GM19328 (cell line): Measurements from ENCODE around the gene SUFU.

ENCODE experiments used
- ATAC-seq: cut with Tn5 transposase; IDR thresholded peaks from one replicate; pipeline ENCODE4 v1.9.1; 2021; ENCODE audit warnings: mild to moderate bottlenecking, moderate library complexity; ENCODE audit not compliant: unreplicated experiment

The SUFU gene

GRCh38 chr10:102546606-102547320 is 43.0 kb downstream of the SUFU start:
- ATAC-seq: no peak

DNA sequence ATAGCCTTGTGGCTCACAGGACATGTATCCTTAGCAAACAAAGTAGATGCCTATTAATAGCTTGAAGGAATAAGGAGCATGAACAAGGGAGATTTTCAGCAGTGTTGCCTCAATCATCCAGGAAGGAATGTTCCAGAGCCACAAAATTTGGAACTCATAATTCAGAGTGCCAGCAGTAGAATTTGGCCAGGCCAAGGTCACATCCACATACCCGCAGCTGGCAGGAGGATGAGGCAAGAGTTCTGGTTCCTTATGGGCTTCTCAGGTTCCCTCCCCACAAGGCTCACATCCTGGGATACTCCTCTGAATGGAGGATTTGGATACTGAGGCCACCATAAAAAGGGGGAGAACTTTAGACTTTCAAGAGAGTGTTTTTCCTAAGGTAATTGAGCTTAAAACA is 45.8 kb downstream of the SUFU start:
- ATAC-seq: no peak

DNA sequence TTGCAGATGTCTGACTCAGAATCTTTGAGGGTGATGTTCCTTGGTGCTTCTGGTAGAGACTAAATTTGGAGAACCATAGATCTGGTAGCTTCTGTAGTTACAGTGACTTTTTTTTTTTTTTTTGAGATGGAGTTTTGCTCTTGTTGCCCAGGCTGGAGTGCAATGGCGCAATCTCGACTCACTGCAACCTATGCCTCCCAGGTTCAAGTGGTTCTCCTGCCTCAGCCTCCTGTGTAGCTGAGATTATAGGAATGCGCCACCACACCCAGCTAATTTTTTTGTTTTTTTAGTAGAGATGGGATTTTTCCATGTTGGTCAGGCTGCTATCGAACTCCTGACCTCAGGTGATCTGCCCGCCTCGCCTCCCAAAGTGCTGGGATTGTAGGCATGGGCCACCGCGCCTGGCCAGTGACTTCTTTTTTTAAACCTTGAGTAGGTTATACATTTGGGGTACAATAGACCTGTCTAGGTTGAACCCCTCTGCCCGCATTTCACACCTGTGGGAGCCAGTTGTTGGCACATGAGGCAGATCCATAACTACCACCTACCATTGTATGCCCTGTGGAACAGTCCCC is 47.0 kb downstream of the SUFU start:
- no peak for ATAC-seq

- no peak for ATAC-seq
Measured at GRCh38 chr10:102552533-102552932, 48.8 kb downstream of the SUFU start.

GRCh38 chr10:102553771-102554170 is 50.0 kb downstream of the SUFU start:
- no peak for ATAC-seq

DNA sequence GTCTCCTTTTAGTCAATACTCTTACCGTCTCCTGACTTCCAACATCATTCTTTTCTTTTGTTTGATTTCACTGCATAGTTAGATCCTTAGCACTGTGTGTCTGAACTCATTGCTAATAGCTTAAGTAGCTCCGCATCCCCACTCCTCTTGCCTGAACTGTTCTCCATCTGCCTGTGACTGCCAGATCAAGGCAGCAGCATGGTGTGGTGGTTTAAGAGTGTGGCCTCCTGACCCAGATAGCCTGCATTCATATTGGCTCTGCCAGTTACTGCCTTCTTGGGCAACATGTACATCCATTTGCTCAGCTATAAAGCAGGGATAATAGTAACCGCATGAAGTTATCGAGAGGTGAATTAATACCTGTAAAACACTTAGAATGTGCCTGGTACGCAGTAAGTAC is 50.8 kb downstream of the SUFU start:
- no peak for ATAC-seq

DNA sequence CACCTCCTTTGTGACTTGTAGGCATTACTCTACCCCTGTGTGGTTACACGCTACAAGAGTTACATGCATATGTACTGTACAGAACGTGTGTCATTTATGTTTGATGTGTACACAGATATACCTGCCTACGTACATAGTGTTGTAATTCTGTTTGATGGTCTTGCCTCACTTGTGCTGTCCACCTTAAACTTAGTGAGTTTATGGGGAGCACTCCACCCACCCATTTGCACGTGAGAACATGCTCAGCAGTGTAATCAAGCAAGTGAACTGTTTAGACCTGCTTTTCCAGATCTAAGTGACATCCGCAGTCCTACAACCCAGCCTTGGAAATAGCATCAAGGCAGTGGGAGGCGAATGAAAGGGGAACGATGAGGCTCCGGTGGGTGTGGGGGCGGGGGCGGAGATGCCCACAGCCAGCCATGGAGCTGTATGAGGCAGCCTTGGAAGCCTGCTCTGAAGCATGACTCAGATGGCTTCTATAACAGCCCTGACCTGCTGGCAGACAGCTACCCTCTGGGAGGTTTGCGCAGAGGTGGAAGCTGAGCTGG is 52.1 kb downstream of the SUFU start:
- no peak for ATAC-seq

- no peak for ATAC-seq
Measured at GRCh38 chr10:102557569-102557968, 53.8 kb downstream of the SUFU start.

GRCh38 chr10:102559764-102560163 is 56.0 kb downstream of the SUFU start:
- ATAC-seq: no peak

DNA sequence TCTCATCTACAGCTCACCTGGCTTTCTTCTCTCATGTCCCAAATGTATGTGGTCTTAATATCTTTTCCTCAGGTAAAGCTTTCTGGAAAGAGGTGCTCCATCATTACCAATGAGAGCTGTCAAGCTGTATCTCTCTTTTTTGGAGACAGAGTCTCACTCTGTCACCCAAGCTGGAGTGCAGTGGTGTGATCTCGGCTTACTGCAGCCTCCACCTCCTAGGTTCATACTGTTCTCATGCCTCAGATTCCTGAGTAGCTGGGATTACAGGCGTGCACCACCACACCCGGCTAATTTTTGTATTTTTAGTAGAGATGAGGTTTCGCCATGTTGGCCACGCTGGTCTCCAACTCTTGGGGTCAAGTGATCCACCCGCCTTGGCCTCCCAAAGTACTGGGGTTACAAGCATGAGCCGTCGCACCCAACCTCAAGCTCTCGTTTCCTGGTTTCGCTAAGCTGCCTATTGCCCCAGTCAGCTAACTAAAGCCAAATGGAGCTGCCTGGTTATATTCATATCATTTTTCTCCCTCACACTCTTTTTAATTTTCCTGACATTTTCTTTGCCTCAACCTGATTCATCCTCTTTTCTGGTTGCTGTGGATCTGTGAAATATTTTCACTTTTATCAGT is 60.5 kb downstream of the SUFU start:
- no peak for ATAC-seq

- ATAC-seq: no peak
Measured at GRCh38 chr10:102565793-102566192, 62.0 kb downstream of the SUFU start.

- ATAC-seq: no peak
Measured at GRCh38 chr10:102578782-102579181, 75.0 kb downstream of the SUFU start.

GRCh38 chr10:102579328-102579727 is 75.6 kb downstream of the SUFU start:
- no peak for ATAC-seq

GRCh38 chr10:102580230-102580629 is 76.5 kb downstream of the SUFU start:
- no peak for ATAC-seq

DNA sequence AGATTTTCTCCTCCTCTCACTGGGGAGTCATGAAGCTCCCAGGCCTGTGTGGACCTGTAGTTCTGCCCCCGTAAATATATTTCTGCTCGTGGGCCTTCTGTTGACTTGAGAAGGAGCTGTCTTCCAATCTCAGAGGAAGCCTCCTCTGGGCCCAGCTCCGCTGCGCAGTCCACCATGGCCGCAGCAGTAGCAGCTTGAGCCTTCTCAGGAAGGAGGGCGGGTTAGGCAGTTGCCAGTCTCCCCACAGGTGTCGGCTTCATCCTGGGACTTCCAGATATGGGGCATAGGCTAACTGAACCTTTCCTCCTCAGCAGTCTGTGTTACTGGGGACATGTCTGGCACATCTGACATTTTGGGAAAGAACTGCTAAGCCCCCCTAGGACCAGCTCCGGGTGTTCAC is 77.6 kb downstream of the SUFU start:
- ATAC-seq: no peak

DNA sequence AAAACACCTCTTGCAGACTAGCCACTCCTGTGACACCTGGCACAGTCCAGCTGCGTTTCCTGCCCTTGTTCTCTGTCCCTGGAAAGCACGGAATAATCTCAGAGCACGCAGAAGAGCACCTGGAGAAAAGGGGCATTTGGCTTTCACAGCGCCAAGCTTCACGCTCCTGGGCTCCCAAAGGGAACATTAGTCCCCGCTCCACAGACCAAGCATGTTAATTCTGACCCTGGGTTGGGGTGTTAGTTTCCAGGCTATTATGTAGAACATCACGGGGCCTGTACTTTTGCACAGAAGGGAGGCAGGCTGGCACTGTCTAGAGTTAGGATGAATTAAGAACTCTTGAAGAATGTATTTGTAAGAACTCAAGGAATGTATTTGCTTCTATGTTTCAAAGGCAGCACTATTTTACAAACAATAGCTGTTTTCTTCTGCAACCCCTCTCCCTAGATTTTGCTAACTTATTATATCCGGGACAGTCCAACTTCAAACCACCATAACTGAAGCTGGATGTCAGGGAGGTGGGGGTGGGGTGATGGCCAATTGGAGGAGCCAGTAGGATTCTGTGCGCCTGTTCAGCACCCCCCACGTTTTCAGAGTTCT is 78.3 kb downstream of the SUFU start:
- no peak for ATAC-seq

GRCh38 chr10:102583435-102584417 is 80.0 kb downstream of the SUFU start:
- ATAC-seq: no peak

- no peak for ATAC-seq
Measured at GRCh38 chr10:102585026-102585425, 81.3 kb downstream of the SUFU start.

DNA sequence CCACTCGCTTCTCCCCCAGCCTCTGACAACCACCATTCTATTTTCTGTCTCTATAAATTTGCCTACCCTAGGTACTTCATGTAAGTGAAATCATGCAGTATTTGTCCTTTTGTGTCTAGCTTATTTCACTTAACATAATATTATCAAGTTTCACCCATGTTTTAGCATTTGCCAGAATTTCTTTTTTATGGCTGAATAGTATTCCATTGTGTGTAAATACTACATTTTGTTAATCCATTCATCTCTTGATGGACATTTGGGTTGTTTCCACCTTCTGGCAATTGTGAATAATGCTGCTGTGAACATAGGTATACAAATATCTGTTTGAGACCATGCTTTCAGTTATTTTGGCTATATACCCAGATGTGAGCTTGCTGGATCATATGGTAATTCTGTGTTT is 83.1 kb downstream of the SUFU start:
- ATAC-seq: no peak

- no peak for ATAC-seq
Measured at GRCh38 chr10:102588875-102589274, 85.1 kb downstream of the SUFU start.
